HG03045 (cell line): ENCODE results near the gene SKI.
"Not testable (repeated sequence)": the region's sequence is repeated elsewhere in the genome, so short reads cannot be mapped to it uniquely, and the experiment has no call there.

ENCODE experiments used
- ATAC-seq: cut with Tn5 transposase; IDR thresholded peaks from one replicate; pipeline ENCODE4 v1.9.1; 2021; ENCODE audit warnings: mild to moderate bottlenecking, moderate library complexity; ENCODE audit not compliant: unreplicated experiment

Gene SKI

DNA sequence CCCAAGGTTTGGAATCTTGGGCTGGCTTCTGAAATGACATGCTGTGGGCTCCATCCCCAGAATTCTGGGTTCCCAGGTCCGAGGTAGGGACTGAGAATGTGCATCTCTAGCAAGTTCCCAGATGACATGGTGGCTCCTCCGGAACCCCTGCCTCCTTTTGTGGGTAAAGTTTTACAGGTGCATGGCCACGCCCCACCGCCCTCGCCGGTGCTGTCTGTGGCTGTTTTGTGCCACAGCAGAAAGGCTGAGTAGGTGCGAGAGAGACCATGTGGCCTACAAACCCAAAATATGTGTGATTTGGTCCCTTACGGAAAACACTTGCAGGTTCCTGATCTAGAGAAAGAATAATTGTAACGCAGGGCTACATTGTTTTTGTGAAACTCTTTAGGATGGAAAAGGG lies 30.9 kb downstream of the SKI start:
- ATAC-seq = no peak

DNA sequence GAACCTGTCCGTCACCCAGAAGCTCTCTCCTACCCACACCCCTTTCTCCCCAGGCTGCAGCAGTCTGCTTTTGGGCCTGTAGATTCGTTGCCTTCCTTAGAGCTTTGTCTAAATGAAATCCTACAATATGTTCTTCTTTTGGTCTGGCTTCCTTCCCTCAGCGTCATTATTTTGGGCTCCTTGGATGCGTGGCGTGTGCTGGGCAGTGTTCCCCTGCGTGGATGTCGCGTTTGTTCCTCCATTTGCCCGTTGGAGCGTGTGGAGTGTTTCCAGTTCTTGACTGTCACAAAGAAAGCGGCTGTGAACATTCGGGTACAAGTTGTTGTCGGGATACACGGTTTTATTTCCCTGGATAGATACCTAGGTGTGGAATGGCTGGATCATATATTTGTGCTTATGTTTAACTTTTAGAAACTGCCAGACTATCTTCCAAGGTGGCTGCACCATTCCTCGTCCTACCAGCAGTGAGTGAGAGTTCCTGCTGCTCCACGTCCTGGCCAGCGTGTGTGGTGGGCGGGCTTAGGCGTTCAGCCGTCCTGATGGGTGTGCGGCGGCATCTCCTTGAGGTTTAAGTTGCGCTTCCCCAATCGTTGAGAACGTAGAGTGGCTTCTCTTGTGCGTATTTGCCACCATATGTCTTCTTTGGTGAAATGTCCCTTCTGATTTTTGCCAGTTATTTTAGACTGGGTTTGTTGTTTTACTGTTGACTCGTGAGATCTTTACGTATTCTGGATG lies 31.7 kb downstream of the SKI start:
- no peak for ATAC-seq

DNA sequence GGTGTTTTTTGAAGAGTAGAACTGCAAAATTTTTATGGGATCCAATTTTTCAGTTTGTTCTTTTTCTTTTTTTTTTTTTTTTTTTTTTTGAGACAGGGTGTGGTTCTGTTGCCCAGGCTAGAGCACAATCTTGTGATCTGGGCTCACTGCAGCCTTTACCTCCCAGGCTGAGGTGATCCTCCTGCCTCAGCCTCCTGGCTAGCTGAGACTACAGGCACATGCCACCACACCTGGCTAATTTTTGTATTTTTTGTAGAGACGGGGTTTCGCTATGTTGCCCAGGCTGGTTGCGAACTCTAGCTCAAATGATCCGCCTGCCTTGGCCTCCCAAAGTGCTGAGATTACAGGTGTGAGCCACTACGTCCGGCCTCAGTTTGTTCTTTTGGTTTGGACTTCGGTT lies 32.4 kb downstream of the SKI start:
- ATAC-seq = not testable (repeated sequence)

DNA sequence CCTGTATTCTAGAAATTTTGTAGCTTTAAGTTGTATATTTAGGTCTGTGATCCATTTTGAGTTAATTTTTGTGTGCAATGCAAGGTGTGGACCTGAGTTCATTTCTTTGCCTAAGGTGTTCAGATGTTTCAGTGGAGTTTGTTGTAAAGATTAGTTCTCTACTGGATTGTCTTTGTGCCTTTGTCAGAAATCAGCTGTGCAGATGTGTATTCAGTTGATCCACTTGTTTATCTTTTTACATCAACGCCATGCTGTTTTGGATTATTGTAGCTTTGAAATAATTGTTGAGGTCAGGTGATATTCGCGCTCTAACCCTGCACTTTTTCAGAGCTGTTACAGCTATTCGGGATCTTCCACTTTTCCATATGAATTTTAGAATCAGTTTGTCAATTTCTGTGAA lies 32.8 kb downstream of the SKI start:
- ATAC-seq = no peak

DNA sequence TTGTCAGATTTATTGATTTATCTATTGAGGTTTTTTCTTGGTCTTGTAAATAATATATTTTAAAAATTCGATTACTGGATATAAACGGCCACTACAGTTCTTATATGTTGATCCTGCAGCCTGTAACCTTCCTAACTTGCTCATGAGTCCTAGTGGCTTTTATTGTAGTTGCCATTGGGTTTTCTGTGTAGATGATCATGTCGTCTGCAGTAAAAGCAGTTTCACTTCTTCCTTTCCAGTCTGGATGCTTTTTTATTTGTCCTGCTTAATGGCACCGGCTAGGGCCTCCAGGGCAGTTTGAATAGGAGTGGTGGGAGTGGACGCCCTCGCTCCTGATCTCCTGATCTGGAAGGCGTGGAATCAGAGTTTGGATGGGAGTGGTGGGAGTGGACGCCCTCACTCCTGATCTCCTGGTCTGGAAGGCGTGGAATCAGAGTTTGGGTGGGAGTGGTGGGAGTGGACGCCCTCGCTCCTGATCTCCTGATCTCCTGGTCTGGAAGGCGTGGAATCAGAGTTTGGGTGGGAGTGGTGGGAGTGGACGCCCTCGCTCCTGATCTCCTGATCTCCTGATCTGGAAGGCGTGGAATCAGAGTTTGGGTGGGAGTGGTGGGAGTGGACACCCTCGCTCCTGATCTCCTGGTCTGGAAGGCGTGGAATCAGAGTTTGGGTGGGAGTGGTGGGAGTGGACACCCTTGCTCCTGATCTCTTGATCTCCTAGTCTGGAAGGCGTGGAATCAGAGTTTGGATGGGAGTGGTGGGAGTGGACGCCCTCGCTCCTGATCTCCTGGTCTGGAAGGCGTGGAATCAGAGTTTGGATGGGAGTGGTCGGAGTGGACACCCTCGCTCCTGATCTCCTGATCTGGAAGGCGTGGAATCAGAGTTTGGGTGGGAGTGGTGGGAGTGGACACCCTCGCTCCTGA lies 33.6 kb downstream of the SKI start:
- not testable (repeated sequence) for ATAC-seq

DNA sequence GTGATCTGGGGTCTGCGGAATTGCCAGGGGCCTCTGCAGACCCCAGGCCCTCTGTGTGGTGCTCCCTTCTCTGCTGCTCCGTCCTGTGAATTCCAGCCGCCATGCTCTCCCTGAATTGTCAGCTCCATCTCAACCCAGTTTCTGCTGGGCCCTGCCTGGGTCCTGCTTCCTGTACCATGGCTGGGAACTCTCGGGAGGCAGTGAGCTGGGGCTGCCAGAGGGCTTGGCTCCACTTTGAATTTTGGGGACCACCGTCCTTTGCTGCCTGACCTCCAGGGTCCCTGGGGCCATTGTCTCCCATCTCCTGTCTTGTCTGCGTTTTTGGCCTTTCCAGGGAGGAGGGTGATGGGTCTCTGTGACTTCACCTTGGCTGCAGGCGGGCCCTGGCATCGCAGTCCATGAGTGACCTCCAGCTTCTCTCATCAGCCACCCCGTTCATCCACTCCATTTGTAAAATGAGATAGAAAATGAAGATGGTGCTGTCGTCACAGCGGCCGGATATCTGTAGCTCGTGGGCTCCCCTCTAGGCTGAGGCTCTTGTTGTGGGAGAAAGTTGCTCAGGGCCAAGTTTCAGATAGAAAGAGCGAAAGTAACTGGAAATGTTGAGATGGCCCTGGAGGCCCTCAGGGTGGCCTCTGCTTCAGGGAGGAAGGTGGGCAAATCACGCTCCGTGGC lies 38.3 kb downstream of the SKI start:
- ATAC-seq = no peak

DNA sequence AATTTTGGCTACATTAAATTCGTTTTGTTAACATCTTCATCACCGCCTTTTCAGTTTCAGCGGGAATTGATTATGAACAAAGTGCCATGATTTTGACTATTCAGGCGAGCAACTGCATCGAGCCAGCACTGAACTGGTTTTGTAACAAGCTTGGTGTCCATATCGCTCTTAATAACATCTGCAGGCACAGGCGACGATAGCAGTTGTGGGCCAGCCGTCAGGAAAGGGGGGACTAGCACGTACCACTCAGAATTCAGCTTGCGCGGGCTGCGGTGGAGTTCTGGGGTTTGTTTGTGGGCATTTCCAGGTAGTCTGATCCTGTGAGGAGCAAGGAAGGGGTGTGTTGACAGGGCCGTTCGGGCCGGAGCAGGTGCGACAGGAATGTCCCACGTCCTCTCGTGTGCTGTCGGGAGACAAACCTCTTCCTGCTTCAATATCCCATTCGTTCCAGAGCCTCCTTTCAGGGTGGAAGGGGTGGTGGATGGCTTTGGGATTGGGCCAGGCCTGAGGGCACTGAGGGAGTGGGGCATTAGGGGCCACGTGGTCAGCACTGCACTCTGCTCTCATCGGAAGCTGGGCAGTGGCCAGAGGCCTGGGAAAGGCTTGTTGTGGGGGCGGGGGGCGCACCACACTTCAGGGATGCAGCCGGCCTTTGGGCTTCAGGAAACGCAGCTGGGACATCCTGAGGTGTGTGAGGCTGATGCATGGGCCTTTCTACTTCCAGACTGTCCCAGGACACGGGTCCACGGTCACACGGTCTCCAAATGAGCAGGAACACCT lies 39.1 kb downstream of the SKI start:
- ATAC-seq = no peak

DNA sequence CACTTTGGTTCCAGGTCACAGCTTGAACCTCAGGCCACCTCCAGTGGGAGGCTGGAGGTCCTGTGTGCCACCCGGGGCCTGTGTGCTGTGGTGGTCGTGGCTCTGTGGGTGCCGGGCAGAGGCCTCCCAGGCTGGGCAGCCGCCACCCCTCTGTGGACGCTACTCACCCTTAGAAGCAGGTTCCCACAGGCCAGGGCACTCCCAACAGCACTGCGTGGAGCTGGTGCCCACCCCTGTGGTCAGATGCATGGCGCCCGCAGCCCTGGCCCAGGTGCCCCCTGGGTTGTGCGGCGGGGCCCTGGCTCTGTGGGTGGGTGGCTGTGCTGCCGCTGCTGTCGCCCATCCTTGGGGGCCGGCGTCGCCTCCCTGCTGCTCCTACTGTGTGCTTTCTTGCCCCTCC lies 39.7 kb downstream of the SKI start:
- no peak for ATAC-seq

DNA sequence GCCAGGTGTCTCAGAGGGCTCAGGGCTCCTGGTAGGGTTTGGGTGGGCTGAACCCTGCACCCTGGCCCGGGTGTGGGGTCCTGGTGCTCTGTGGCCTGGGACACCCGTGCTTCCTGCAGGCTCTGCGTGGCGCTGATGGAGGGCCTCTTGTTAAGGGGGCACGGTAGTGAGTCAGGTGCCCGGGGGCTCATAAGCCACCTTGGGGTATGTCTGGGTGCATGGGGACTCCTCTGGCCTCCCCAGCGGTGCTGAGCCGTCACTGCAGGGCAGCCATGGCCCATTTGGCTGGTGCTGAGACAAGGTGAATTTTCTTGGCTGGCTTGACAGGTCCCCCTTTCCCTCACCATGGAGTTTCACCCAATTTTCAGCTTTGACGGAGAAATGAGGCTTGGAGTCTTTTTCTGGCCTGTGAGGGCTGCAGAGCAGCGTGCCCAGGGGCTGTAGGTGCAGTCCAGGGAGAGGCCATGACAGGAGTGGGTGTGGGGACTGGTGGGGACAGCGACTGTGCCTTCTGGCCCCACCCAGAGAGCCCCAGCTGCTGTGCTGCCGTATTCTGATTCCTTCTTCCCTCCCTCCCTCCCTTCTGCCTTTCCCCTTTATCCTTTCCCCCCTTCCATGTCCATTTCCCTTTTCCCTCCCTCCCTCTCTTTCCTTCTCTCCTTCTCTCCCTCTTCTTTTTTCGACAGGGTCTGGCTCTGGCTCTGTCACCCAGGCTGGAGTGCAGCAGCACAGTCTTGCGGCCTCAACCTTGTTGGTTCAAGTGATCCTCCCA lies 40.4 kb downstream of the SKI start:
- no peak for ATAC-seq

DNA sequence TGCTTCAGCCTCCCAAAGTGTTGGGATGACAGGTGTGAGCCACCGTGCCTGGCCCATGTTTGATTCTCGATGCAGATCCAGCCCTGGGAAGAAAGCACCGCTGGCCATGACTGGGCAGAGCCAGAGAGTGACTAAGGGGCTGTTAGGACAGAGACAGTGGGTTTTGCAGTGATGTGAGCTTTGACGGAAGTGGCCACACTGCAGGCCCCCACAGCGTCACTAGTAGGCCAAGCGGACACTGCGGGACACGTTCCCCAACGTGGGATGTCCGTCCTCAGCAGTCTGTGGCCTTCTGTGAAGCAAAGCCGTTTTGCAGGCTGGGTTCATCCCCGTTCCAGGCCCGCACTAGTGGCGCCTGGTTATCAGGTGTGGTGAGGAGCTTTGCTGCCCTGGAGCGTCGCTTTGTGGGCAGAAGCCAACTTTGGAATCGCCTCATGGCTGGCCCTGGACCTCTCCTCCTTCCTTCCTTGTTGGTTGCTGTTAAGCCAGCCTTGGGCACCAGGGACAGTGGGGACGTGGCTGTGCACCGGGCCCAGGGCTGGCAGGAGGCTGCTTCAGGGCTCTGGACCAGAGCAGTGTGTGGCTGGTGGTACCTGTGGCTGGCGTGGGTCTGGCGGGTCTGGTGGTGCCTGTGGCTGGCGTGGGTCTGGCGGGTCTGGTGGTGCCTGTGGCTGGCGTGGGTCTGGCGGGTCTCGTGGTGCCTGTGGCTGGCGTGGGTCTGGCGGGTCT lies 41.2 kb downstream of the SKI start:
- no peak for ATAC-seq

DNA sequence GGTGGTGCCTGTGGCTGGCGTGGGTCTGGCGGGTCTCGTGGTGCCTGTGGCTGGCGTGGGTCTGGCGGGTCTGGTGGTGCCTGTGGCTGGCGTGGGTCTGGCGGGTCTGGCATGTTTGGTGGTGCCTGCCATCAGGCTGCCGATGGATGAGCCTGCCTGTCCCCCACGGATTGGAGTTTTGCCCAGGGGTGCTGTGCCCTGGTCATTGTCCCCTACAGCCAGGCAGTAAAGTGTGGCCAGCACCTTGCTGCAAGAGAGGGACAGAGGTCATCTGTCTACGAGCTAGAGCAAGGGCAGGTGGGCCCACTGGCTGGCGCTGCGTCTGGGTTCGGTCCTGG lies 41.8 kb downstream of the SKI start:
- no peak for ATAC-seq

DNA sequence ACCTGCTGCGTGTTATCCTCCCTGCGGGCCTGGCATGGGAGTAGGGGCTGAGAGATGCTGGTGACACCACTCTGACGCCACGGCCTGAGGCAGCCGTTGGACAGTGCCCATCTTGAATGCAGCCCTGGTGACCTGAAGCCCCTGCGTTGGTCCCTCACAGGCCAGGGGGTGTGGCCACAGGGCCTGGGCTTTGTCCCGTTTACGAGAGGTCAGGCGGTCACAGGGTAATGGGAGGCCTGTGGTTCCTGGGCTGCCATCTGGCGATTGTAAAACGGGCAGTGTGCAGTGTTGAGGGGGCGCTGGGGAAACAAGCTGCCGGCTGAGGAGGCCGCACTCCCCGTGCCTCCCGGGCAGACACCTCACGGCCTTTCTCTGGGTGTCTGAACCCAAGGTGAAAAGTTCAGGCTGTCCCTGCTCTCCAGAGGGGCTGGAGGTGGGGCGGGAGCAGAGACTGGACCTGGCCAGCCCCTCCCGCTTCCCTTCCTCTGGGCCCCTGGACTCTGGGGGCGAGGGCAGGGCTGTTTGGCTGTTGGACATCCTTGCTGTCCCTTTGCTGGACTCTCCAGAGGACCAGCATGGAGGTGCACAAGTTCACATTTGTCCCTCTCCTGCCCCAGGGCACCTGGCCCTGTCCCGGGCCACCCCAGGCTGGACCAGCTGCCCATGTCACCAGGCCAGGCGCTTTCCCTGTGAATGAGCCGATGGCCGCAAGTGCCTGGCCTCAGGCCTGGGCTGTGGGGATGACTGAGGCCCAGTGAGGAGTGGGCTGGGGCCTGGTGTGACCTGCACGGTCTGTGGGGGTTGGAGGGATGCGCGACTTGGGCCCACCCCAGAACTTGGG lies 42.4 kb downstream of the SKI start:
- no peak for ATAC-seq

DNA sequence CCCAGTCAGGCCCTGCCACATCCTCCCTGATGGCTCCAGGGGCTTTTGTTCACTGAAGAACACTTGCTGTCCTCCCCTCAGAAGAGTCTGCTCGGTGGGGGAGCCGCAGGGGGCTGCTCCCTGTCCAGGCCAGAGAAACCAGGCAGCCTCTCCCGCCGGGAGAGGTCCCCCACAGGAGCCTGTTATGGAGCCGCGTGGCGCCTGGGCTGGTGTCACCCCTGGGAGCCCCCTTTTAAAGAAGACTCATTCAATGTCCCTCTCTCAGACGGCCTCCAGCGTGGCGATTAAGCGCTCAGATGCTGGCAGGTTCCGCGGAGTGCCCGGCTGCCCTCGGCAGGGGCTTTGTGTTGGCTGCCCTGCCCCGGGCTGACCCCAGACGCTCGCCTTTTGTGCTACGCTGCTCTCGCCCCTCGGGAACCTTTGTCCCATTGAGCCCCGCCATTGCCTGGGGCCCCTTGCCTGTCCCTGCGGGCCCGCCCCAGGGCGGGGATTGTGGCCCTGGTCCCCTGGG lies 43.1 kb downstream of the SKI start:
- no peak for ATAC-seq

DNA sequence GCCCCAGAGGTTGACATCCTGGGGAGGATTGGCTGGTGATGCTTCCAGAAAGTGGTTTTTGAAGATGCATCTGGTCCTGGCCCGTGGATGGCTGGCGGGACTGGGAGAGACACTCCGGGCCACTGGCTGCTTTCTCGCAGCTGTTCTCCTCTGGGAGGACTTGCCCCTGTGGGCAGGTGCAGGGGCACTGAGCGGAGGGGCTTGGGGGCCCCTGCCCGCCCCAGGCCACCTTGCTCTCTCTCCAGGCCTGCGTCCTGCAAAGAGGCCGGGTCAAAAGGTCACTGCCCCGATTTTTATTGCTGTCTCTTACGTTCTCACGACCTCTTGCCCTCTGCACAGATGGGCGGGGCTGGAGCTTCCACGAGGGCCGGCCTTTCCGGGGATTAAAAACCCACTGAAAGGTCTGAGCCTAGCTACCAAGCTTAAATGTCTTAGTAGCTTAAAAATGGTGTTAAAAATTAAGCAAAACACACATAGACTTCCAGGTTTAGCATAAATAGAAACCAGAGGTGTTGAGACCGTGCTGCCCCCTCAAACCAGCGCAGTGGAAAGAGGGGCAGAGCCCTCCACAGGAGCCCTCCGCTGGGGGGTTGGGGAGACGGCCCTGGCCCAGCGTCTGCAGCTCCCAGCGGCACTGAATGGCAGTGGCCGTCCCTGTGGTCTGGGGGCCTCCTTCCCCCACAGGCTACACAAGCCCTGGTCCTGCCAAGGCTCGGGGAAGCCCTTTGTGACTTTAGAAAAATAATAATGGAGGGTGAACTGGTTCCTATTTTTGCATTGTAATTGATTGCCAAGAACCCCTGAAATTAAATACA lies 43.9 kb downstream of the SKI start:
- ATAC-seq = no peak

DNA sequence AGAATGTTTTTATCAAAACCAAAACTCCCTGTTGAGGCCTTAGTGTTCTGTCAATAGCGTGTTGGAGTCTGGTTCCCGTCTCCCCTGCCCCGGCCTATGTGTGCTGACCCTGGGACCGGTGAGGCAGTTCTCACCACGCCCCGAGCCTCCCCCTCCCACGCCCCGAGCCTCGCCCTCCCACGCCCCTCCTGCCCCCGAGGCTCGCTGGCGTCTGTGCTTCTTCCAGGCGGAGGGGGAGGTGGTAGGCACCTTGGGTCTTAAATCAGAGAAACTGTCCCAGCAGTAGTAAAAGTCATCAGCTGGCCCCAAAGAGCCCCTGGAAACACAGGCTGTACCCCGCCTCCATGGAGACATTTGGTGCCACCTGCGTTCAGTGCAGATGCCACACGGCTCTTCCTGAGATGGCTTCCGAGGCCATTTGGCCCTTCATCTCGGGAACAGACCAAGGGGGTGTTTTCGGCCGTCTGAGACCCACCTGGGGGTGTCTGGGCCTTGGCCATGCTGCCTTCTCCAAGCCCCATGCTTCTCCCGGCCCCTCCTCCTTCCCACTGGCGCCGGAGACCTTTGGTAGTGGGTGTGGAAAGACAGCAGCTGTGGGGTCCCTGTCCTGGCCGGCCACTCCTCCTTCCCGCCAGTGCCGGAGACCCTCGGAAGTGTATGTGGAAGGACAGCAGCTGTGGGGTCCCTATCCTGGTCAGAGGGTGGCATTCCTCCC lies 44.7 kb downstream of the SKI start:
- no peak for ATAC-seq

DNA sequence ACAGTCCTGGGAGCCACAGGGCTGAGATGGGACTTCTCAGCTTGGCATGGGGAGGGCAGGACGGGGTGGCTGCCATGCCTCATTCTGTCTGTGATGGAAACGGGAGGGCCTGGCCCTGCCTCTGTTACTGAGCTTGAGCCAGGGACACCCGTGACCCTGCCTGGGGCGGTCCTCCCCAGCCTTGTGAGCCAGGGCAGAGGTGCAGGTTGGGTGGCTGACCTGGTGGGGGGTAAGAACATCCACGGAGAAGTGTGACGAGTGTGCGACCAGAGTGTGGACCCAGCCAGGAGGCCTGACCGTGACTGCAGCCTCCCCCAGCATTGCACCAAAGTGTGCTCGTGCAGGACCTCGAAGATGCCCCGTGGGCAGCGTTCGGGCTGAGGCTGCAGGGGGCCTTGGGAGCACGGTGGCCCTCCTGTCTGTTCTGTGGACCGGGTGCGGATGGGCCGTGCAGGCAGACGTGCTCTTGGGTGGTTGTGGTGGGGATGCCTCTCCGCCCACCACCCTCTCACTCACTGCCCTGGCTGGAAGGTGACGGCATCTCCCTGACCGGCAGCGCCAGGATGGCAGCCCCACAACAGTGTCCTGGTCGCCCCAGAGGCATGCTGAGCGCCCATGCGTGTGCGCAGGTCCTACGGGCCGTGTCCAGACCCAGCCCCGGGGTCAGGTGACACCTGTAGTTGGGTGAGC lies 45.4 kb downstream of the SKI start:
- ATAC-seq = no peak
